Testis (tissue), 2 donors: ENCODE data around the gene CDH7.

Experiments used
- POLR2A ChIP-seq: fragments of 450-650 bp; IDR thresholded peaks from one replicate; pipeline ENCODE4 v1.6.1; 2017; ENCODE audit warnings: antibody characterized with exemption, mild to moderate bottlenecking, moderate library complexity
- TF ChIP-seq, protein P1 (sequence below), 3 experiments: fragments of 450-650 bp in 2 of 3; fragments of 200-600 bp in 1 of 3; sonication (generic) in 1 of 3; IDR thresholded peaks; one replicate each; pipeline ENCODE4 v1.5.1; 2016 to 2019; ENCODE audit warnings: antibody characterized with exemption in 3 of 3, mild to moderate bottlenecking in 2 of 3, moderate library complexity in 1 of 3

GRCh38 chr18:65934874-65935273 lies 184.1 kb downstream of the CDH7 start:
- no peak for TF ChIP-seq POLR2A
- TF ChIP-seq, protein P1, sequence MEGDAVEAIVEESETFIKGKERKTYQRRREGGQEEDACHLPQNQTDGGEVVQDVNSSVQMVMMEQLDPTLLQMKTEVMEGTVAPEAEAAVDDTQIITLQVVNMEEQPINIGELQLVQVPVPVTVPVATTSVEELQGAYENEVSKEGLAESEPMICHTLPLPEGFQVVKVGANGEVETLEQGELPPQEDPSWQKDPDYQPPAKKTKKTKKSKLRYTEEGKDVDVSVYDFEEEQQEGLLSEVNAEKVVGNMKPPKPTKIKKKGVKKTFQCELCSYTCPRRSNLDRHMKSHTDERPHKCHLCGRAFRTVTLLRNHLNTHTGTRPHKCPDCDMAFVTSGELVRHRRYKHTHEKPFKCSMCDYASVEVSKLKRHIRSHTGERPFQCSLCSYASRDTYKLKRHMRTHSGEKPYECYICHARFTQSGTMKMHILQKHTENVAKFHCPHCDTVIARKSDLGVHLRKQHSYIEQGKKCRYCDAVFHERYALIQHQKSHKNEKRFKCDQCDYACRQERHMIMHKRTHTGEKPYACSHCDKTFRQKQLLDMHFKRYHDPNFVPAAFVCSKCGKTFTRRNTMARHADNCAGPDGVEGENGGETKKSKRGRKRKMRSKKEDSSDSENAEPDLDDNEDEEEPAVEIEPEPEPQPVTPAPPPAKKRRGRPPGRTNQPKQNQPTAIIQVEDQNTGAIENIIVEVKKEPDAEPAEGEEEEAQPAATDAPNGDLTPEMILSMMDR (IDR thresholded peaks at IDR 0.05): no peak
